Activated T-cell treated with anti-CD3 and anti-CD28 coated beads for 1 hour (primary cell): Measurements from ENCODE around the gene NCAM2.

Source experiments
- DNase-seq: peaks from one replicate; pipeline ENCODE4 v3.0.0-alpha.2; 2020; ENCODE audit warnings: low read depth

Gene NCAM2

GRCh38 chr21:21177353-21177986 lies 179.3 kb downstream of the NCAM2 start:
- DNase-seq: no peak

GRCh38 chr21:21179619-21180298 lies 181.6 kb downstream of the NCAM2 start:
- no peak for DNase-seq

- DNase-seq: no peak
Observed at GRCh38 chr21:21182401-21183010, 184.3 kb downstream of the NCAM2 start.

- no peak for DNase-seq
Observed at GRCh38 chr21:21183092-21183491, 184.9 kb downstream of the NCAM2 start.

- DNase-seq: no peak
Observed at GRCh38 chr21:21184771-21185528, 186.7 kb downstream of the NCAM2 start.

GRCh38 chr21:21187579-21187978 lies 189.4 kb downstream of the NCAM2 start:
- DNase-seq: no peak

- DNase-seq: no peak
Observed at GRCh38 chr21:21188513-21189195, 190.4 kb downstream of the NCAM2 start.

- DNase-seq: no peak
Observed at GRCh38 chr21:21195417-21195943, 197.3 kb downstream of the NCAM2 start.

- DNase-seq: no peak
Observed at GRCh38 chr21:21196087-21196486, 197.9 kb downstream of the NCAM2 start.

- no peak for DNase-seq
Observed at GRCh38 chr21:21196848-21197247, 198.6 kb downstream of the NCAM2 start.

GRCh38 chr21:21199342-21200102 lies 201.3 kb downstream of the NCAM2 start:
- no peak for DNase-seq

GRCh38 chr21:21200103-21200938 lies 202.1 kb downstream of the NCAM2 start:
- DNase-seq: no peak

- no peak for DNase-seq
Observed at GRCh38 chr21:21200939-21201615, 202.9 kb downstream of the NCAM2 start.

GRCh38 chr21:21203822-21204339 lies 205.7 kb downstream of the NCAM2 start:
- DNase-seq: no peak

GRCh38 chr21:21204366-21204996 lies 206.3 kb downstream of the NCAM2 start:
- DNase-seq: no peak

GRCh38 chr21:21205604-21206003 lies 207.4 kb downstream of the NCAM2 start:
- no peak for DNase-seq

- no peak for DNase-seq
Observed at GRCh38 chr21:21210552-21210951, 212.3 kb downstream of the NCAM2 start.

- no peak for DNase-seq
Observed at GRCh38 chr21:21213297-21213696, 215.1 kb downstream of the NCAM2 start.

- DNase-seq: no peak
Observed at GRCh38 chr21:21216047-21216446, 217.8 kb downstream of the NCAM2 start.
